WTC11 (cell line): Measurements from ENCODE around the gene CABP1. TPM values are rescaled to one million over a fixed set of nuclear protein-coding genes. Genes with fewer than 3 reads are reported as not detected.
A peak's percentile ranks its signal among the peaks of the same experiment; 100 is the strongest.

Experiments used
- ATAC-seq: fragments of 200-7000 bp; cut with Tn5 transposase; 2 replicates; pipeline ENCODE4 v1.10.0; 2021; ENCODE audit warnings: mild to moderate bottlenecking, moderate library complexity
- CTCF ChIA-PET: fragments of 300-600 bp; sonication (Branson Sonifier 250); formaldehyde crosslinking; loops from one replicate; lab custom pipeline; 2021; ENCODE audit warnings: antibody characterized with exemption; lab: Charles Lee
- POLR2A ChIA-PET: fragments of 350-600 bp; sonication (Branson Sonifier 250); formaldehyde crosslinking; loops from one replicate; lab custom pipeline; 2021; ENCODE audit warnings: antibody characterized with exemption; lab: Charles Lee
- DNase-seq: peaks from one replicate; pipeline ENCODE4 v3.0.0; 2021; ENCODE audit warnings: low spot score
- H3K27ac Mint-ChIP-seq: 2 replicates; pipeline ENCODE4 v1.8.0; 2021; ENCODE audit warnings: mixed read lengths
- H3K27me3 Mint-ChIP-seq: 2 replicates; pipeline ENCODE4 v1.8.0; 2021; ENCODE audit warnings: low read depth, mild to moderate bottlenecking, moderate library complexity, mixed read lengths
- H3K36me3 Mint-ChIP-seq: 2 replicates; pipeline ENCODE4 v1.8.0; 2021; ENCODE audit warnings: mixed read lengths
- H3K4me1 Mint-ChIP-seq: 2 replicates; pipeline ENCODE4 v1.8.0; 2022; ENCODE audit warnings: mixed read lengths
- H3K4me3 Mint-ChIP-seq: 2 replicates; pipeline ENCODE4 v1.8.0; 2021; ENCODE audit warnings: mild to moderate bottlenecking, moderate library complexity, mixed read lengths
- H3K9me3 Mint-ChIP-seq: 2 replicates; pipeline ENCODE4 v1.8.0; 2021; ENCODE audit warnings: mixed read lengths
- ARID4B ChIP-seq: sonication (generic); formaldehyde crosslinking; IDR thresholded peaks from 2 replicates; pipeline ENCODE4 v1.8.0; 2023; ENCODE audit warnings: missing genetic modification reagents, mild to moderate bottlenecking, borderline replicate concordance
- ATF3 ChIP-seq: sonication (generic); formaldehyde crosslinking; conservative IDR thresholded peaks from 2 replicates; pipeline ENCODE4 v1.8.1; 2022; ENCODE audit warnings: mild to moderate bottlenecking, missing genetic modification reagents
- E2F5 ChIP-seq: sonication (generic); formaldehyde crosslinking; IDR thresholded peaks from 2 replicates; pipeline ENCODE4 v1.8.1; 2022; ENCODE audit warnings: mild to moderate bottlenecking, moderate library complexity, missing genetic modification reagents
- GABPB1 ChIP-seq: sonication (generic); formaldehyde crosslinking; IDR thresholded peaks from 2 replicates; pipeline ENCODE4 v1.8.1; 2023; ENCODE audit warnings: mild to moderate bottlenecking, missing genetic modification reagents
- IRF1 ChIP-seq: sonication (generic); formaldehyde crosslinking; IDR thresholded peaks from 2 replicates; pipeline ENCODE4 v1.8.0; 2023; ENCODE audit warnings: missing genetic modification reagents
- IRF2 ChIP-seq: sonication (generic); formaldehyde crosslinking; IDR thresholded peaks from 2 replicates; pipeline ENCODE4 v1.8.0; 2022; ENCODE audit warnings: low read depth, missing genetic modification reagents, borderline replicate concordance
- JAZF1 ChIP-seq: fragments of 250-450 bp; sonication (Bioruptor Pico); IDR thresholded peaks from 2 replicates; pipeline ENCODE4 v1.9.0; 2021; ENCODE audit warnings: moderate library complexity, mild to moderate bottlenecking, inconsistent platforms
- NFATC4 ChIP-seq: fragments of 250-450 bp; sonication (Bioruptor Pico); IDR thresholded peaks from 2 replicates; pipeline ENCODE4 v1.9.0; 2021; ENCODE audit warnings: mild to moderate bottlenecking
- NFYB ChIP-seq: sonication (generic); formaldehyde crosslinking; conservative IDR thresholded peaks from 2 replicates; pipeline ENCODE4 v1.8.0; 2022; ENCODE audit warnings: low read depth, missing genetic modification reagents
- NR3C1 ChIP-seq: sonication (generic); formaldehyde crosslinking; conservative IDR thresholded peaks from 2 replicates; pipeline ENCODE4 v1.8.1; 2023; ENCODE audit warnings: low read depth, mild to moderate bottlenecking, missing genetic modification reagents
- ZBTB43 ChIP-seq: sonication (generic); formaldehyde crosslinking; IDR thresholded peaks from 2 replicates; pipeline ENCODE4 v1.8.1; 2023; ENCODE audit warnings: mild to moderate bottlenecking, missing genetic modification reagents
- ZNF532 ChIP-seq: fragments of 250-450 bp; sonication (Bioruptor Pico); IDR thresholded peaks from 2 replicates; pipeline ENCODE4 v1.9.0; 2021; ENCODE audit warnings: mild to moderate bottlenecking, borderline replicate concordance
- total RNA-seq: library from RNA; stranded (reverse); gene quantifications from 3 replicates; pipeline ENCODE4 v1.2.3, GENCODE V29; 2021

CABP1 gene
- total RNA-seq, 1 experiment from 2014 or later, result 14.1 TPM

GRCh38 chr12:120705618-120706017, 65.2 kb downstream of the CABP1 start:
- POLR2A ChIA-PET, result no interaction called here
- Mint-ChIP-seq H3K4me3 (no peak overlapping the region), H3K27me3 (no peaks in the 10 kb centered on the region), H3K4me1 (peaks cover 7% of the 10 kb centered on the region), H3K27ac (no peak overlapping the region; the same call in 1 of the 2 replicates), H3K9me3 (no peaks in the 10 kb centered on the region)
- CTCF ChIA-PET, result interaction anchor here (0.6 to 0.7 kb wide), 2 partner anchors 56 kb away, joined by 3 to 5 read pairs; no protein-coding TSS in a partner anchor
- TF ChIP-seq ARID4B (CRISPR knock-in tag) (no peak), ZNF532 (CRISPR knock-in tag) (no peak), GABPB1 (no peak), ATF3 (CRISPR knock-in tag) (no peak), ZBTB43 (CRISPR knock-in tag) (no peak)
- TF ChIP-seq, all 79 proteins: peak for 0
- ATAC-seq (no peak), DNase-seq (no peak)
- H3K36me3 Mint-ChIP-seq, result peaks cover 13% of the 10 kb centered on the region

GRCh38 chr12:120706029-120706428, 65.6 kb downstream of the CABP1 start:
- Mint-ChIP-seq H3K27ac (peak overlapping the region; percentile 86), H3K27me3 (no peaks in the 10 kb centered on the region)
- CTCF ChIA-PET, result interaction anchor here (0.6 kb wide), 1 partner anchor 57 kb away, joined by 5 read pairs; no protein-coding TSS in a partner anchor

More at GRCh38 chr12:120706029-120706428, 65.6 kb downstream of the CABP1 start:
- no peaks in the 10 kb centered on the region for H3K9me3 Mint-ChIP-seq
- peaks cover 9% of the 10 kb centered on the region for H3K36me3 Mint-ChIP-seq
- no peak overlapping the region for H3K4me3 Mint-ChIP-seq
- POLR2A ChIA-PET, result no interaction called here
- ATAC-seq (no peak), DNase-seq (no peak)
- no peak for TF ChIP-seq NFYB (CRISPR knock-in tag)
- no peak for TF ChIP-seq NFATC4
- TF ChIP-seq NR3C1, result no peak
- no peak for TF ChIP-seq E2F5 (CRISPR knock-in tag)
- TF ChIP-seq JAZF1 (CRISPR knock-in tag), result no peak
- TF ChIP-seq IRF1 (CRISPR knock-in tag), result no peak
- no peak for TF ChIP-seq IRF2 (CRISPR knock-in tag)
- H3K4me1 Mint-ChIP-seq, result peaks cover 7% of the 10 kb centered on the region
